ENCODE data around the gene C3orf70. TPM values are rescaled to one million over a fixed set of nuclear protein-coding genes. Genes with fewer than 3 reads are reported as not detected.

The C3orf70 gene
- total and polyA plus RNA-seq, 3 experiments from 2014 or later = 0.07 TPM; not detected in 2

DNA sequence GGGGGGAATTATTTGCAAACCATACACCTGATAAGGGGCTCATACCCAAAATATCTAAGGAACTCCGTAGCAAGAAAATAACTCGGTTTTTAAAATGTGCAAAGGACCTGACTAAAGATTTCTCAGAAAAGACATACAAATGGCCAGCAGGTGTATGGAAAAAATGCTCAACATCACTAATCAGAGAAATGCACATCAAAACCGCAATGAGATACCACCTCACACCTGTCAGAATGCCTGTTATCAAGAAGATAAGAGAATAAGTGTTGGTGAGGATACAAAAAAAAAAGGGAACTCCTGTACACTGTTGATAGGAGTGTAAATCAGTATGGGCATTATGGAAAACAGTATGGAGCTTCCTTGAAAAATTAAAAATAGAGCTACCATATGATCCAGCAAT lies 89.4 kb downstream of the C3orf70 start:
- Histone ChIP-seq H3K4me1 (ENCODE audit: insufficient read depth, low read length) (no peaks in the 10 kb centered on the region), H3K36me3 (ENCODE audit: insufficient read depth, low read length) (no peaks in the 10 kb centered on the region), H3K9me3 (ENCODE audit: low read length) (no peaks in the 10 kb centered on the region), H3K27ac (ENCODE audit: low read depth, low read length) (no peak overlapping the region), H3K27me3 (ENCODE audit: insufficient read depth, low read length, poor library complexity, severe bottlenecking) (no peaks in the 10 kb centered on the region), H3K4me3 (ENCODE audit: low read length) (no peak overlapping the region)
- peaks cover 0 to 12% (median 0%) of the 10 kb centered on the region in 3 donors for H3K36me3 Mint-ChIP-seq
- no peak overlapping the region for H3K4me3 Mint-ChIP-seq
- POLR2A ChIA-PET = no interaction called here
- H3K27me3 Mint-ChIP-seq = peaks cover 5% of the 10 kb centered on the region in 2 donors
- H3K27ac Mint-ChIP-seq = no peak overlapping the region
- DNase-seq = no peak
- CTCF ChIA-PET = interaction anchor here (1.1 kb wide), 1 partner anchor 14 kb away, joined by 4 read pairs; no protein-coding TSS in a partner anchor
- no peaks in the 10 kb centered on the region for H3K4me1 Mint-ChIP-seq
- H3K9me3 Mint-ChIP-seq = peaks cover 13 to 29% (median 26%) of the 10 kb centered on the region in 5 donors

DNA sequence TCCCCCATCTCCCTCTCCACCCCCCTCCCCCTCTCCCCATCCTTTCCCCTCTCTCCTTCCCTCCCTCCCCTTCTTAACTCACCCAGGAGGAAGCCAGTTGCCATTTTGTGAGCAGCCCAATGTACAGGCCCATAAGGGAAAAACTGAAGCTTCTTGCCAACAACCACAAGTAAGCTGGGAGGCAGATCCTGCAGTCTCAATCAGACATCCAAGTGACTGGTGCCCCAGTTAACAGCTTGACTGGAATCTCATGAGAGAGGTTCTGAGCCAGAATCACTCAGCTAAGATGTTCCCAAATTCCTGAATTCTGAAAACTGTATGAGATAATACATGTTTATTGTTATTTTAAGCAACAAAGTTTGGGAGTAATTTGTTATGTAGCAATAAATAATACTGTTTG lies 90.7 kb downstream of the C3orf70 start:
- POLR2A ChIA-PET = no interaction called here
- H3K36me3 Mint-ChIP-seq = peaks cover 0 to 12% (median 2%) of the 10 kb centered on the region in 3 donors
- Histone ChIP-seq H3K4me3 (ENCODE audit: low read length) (no peak overlapping the region), H3K27me3 (ENCODE audit: insufficient read depth, low read length, poor library complexity, severe bottlenecking) (no peaks in the 10 kb centered on the region), H3K27ac (ENCODE audit: low read depth, low read length) (no peak overlapping the region), H3K36me3 (ENCODE audit: insufficient read depth, low read length) (no peaks in the 10 kb centered on the region), H3K4me1 (ENCODE audit: insufficient read depth, low read length) (no peaks in the 10 kb centered on the region), H3K9me3 (ENCODE audit: low read length) (no peaks in the 10 kb centered on the region)
- peaks cover 5 to 6% of the 10 kb centered on the region in 2 donors for H3K27me3 Mint-ChIP-seq
- DNase-seq = no peak
- H3K4me3 Mint-ChIP-seq = no peak overlapping the region
- peaks cover 23 to 40% (median 36%) of the 10 kb centered on the region in 5 donors for H3K9me3 Mint-ChIP-seq
- H3K4me1 Mint-ChIP-seq = no peaks in the 10 kb centered on the region
- CTCF ChIA-PET = no interaction called here
- no peak overlapping the region for H3K27ac Mint-ChIP-seq

DNA sequence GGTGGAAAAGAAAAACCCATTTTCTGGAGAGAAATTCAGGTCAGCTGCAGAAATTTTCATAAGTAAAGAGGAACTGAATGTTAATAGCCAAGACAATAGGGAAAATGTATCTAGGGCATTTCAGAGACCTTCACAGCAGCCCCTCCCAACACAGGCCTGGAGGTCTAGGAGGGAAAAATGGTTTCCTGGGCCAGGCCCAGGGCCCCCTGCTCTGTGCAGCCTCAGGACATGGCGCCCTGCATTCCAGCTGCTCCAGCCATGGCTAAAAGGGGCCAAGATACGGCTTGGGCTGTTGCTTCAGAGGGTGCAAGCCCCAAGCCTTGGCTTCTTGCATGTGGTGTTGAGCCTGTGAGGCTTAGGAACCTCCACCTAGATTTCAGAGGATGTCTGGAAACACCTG lies 92.2 kb downstream of the C3orf70 start:
- Histone ChIP-seq H3K36me3 (ENCODE audit: insufficient read depth, low read length) (no peaks in the 10 kb centered on the region), H3K4me3 (ENCODE audit: low read length) (no peak overlapping the region), H3K27me3 (ENCODE audit: insufficient read depth, low read length, poor library complexity, severe bottlenecking) (no peaks in the 10 kb centered on the region), H3K27ac (ENCODE audit: low read depth, low read length) (no peak overlapping the region), H3K4me1 (ENCODE audit: insufficient read depth, low read length) (no peaks in the 10 kb centered on the region), H3K9me3 (ENCODE audit: low read length) (peaks cover 5% of the 10 kb centered on the region)
- no peak for DNase-seq
- peaks cover 33 to 55% (median 49%) of the 10 kb centered on the region in 5 donors for H3K9me3 Mint-ChIP-seq
- peak overlapping the region in 1 of 8 donors; percentile 81 for H3K27ac Mint-ChIP-seq
- ChIA-PET CTCF (no interaction called here), POLR2A (no interaction called here)
- no peak overlapping the region for H3K4me3 Mint-ChIP-seq
- H3K27me3 Mint-ChIP-seq = peaks cover 3 to 5% of the 10 kb centered on the region in 2 donors
- peaks cover 4 to 16% (median 4%) of the 10 kb centered on the region in 3 donors for H3K36me3 Mint-ChIP-seq
- H3K4me1 Mint-ChIP-seq = no peaks in the 10 kb centered on the region

DNA sequence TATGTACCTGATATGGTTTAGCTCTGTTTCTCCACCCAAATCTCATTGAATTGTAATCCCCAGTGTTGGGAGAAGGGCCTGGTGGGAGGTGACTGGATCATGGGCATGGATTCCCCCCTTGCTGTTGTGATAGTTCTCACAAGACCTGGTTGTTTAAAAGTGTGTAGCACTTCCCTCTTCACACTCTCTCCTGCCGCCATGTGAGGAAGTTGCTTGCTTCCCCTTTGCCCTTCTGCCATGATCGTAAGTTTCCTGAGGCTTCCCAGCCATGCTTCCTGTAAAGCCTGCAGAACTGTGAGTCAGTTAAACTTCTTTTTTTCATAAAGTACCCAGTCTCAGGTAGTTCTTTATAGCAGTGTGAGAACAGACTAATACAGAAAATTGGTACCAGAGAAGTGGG lies 93.1 kb downstream of the C3orf70 start:
- peaks cover 9 to 25% (median 10%) of the 10 kb centered on the region in 3 donors for H3K36me3 Mint-ChIP-seq
- peaks cover 3 to 5% of the 10 kb centered on the region in 2 donors for H3K27me3 Mint-ChIP-seq
- no peaks in the 10 kb centered on the region for H3K4me1 Mint-ChIP-seq
- H3K4me3 Mint-ChIP-seq = no peak overlapping the region
- H3K9me3 ChIP-seq (ENCODE audit: low read length) = peaks cover 7% of the 10 kb centered on the region
- H3K36me3 ChIP-seq (ENCODE audit: insufficient read depth, low read length) = no peaks in the 10 kb centered on the region
- H3K27ac ChIP-seq (ENCODE audit: low read depth, low read length) = no peak overlapping the region
- H3K27ac Mint-ChIP-seq = peak overlapping the region in 2 of 8 donors; percentile 20 to 28
- H3K4me1 ChIP-seq (ENCODE audit: insufficient read depth, low read length) = no peaks in the 10 kb centered on the region
- DNase-seq = no peak
- ChIA-PET CTCF (interaction anchor here (0.5 kb wide), 1 partner anchor 11 kb away, joined by 3 read pairs; no protein-coding TSS in a partner anchor), POLR2A (no interaction called here)
- peaks cover 40 to 64% (median 55%) of the 10 kb centered on the region in 5 donors for H3K9me3 Mint-ChIP-seq
- H3K27me3 ChIP-seq (ENCODE audit: insufficient read depth, low read length, poor library complexity, severe bottlenecking) = no peaks in the 10 kb centered on the region
- H3K4me3 ChIP-seq (ENCODE audit: low read length) = no peak overlapping the region

DNA sequence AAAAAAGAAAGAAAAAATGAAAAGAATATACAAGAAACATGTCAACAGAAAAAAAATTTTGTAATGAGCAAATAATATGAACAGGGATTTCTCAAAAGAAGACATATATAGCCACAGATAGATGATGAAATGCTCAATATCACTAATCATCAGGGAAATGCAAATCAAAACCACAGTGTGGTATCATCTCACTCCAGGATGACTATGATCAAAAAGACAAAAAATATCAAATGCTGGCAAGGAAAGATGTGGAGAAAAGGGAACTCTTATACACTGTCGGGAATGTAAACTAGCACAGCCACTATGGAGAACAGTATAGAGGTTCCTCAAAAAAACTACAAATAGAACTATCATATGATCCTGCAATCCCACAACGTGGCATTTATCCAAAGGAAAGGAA lies 94.1 kb downstream of the C3orf70 start:
- peaks cover 3 to 5% of the 10 kb centered on the region in 2 donors for H3K27me3 Mint-ChIP-seq
- DNase-seq = no peak
- ChIA-PET CTCF (no interaction called here), POLR2A (no interaction called here)
- Histone ChIP-seq H3K36me3 (ENCODE audit: insufficient read depth, low read length) (no peaks in the 10 kb centered on the region), H3K9me3 (ENCODE audit: low read length) (peaks cover 7% of the 10 kb centered on the region), H3K4me3 (ENCODE audit: low read length) (no peak overlapping the region), H3K4me1 (ENCODE audit: insufficient read depth, low read length) (no peaks in the 10 kb centered on the region), H3K27me3 (ENCODE audit: insufficient read depth, low read length, poor library complexity, severe bottlenecking) (no peaks in the 10 kb centered on the region), H3K27ac (ENCODE audit: low read depth, low read length) (no peak overlapping the region)
- H3K4me3 Mint-ChIP-seq = no peak overlapping the region
- H3K9me3 Mint-ChIP-seq = peaks cover 47 to 73% (median 64%) of the 10 kb centered on the region in 5 donors
- peaks cover 17 to 35% (median 18%) of the 10 kb centered on the region in 3 donors for H3K36me3 Mint-ChIP-seq
- no peaks in the 10 kb centered on the region for H3K4me1 Mint-ChIP-seq
- no peak overlapping the region for H3K27ac Mint-ChIP-seq

DNA sequence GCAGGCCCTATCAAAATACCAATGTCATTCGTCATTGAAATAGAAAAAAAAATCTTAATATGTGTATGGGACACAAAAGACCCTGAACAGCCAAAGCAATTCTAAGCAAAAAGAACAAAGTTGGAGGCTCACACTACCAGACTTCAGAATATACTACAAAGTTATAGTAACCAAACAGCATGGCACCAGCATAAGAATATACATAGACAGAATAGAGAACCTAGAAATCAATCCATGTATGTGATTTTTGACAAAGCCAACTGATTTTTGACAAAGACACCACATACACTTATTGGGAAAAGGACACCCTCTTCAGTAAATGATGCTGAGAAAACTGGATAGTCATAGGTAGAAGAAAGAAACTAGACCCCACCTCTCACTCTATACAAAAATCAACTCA lies 95.0 kb downstream of the C3orf70 start:
- no peak overlapping the region for H3K4me3 ChIP-seq (ENCODE audit: low read length)
- ChIA-PET CTCF (no interaction called here), POLR2A (no interaction called here)
- no peak overlapping the region for H3K27ac Mint-ChIP-seq
- peaks cover 25 to 44% (median 28%) of the 10 kb centered on the region in 3 donors for H3K36me3 Mint-ChIP-seq
- no peaks in the 10 kb centered on the region for H3K4me1 Mint-ChIP-seq
- H3K27me3 Mint-ChIP-seq = peaks cover 0 to 2% of the 10 kb centered on the region in 2 donors
- no peaks in the 10 kb centered on the region for H3K4me1 ChIP-seq (ENCODE audit: insufficient read depth, low read length)
- no peak overlapping the region for H3K27ac ChIP-seq (ENCODE audit: low read depth, low read length)
- H3K36me3 ChIP-seq (ENCODE audit: insufficient read depth, low read length) = no peaks in the 10 kb centered on the region
- H3K4me3 Mint-ChIP-seq = no peak overlapping the region
- no peaks in the 10 kb centered on the region for H3K27me3 ChIP-seq (ENCODE audit: insufficient read depth, low read length, poor library complexity, severe bottlenecking)
- peaks cover 7% of the 10 kb centered on the region for H3K9me3 ChIP-seq (ENCODE audit: low read length)
- peaks cover 53 to 78% (median 67%) of the 10 kb centered on the region in 5 donors for H3K9me3 Mint-ChIP-seq
- DNase-seq = no peak

DNA sequence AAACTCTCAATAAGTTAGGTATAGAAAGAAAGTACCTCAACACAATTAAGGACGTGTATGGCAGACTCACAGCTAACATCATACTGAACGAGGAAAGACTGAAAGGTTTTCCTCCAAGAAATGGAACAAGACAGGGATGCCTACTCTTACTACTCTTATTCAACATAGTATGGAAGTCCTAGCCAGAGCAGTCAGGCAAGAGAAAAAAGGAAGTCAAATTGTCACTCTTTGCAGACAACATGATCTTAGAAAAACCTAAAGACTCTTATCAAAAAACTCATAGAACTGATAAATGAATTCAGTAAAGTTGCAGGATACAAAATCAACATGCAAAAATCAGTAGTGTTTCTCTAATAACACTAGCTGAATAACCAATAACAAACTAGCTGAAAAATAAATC lies 96.0 kb downstream of the C3orf70 start:
- H3K36me3 ChIP-seq (ENCODE audit: insufficient read depth, low read length) = peaks cover 7% of the 10 kb centered on the region
- no peak overlapping the region for H3K4me3 ChIP-seq (ENCODE audit: low read length)
- Mint-ChIP-seq H3K4me3 (no peak overlapping the region), H3K9me3 (peaks cover 54 to 88% (median 67%) of the 10 kb centered on the region in 5 donors), H3K36me3 (peaks cover 34 to 54% (median 37%) of the 10 kb centered on the region in 3 donors), H3K27ac (no peak overlapping the region), H3K27me3 (peaks cover 0 to 2% of the 10 kb centered on the region in 2 donors), H3K4me1 (no peaks in the 10 kb centered on the region)
- POLR2A ChIA-PET = no interaction called here
- H3K27me3 ChIP-seq (ENCODE audit: insufficient read depth, low read length, poor library complexity, severe bottlenecking) = no peaks in the 10 kb centered on the region
- no peak overlapping the region for H3K27ac ChIP-seq (ENCODE audit: low read depth, low read length)
- H3K9me3 ChIP-seq (ENCODE audit: low read length) = peaks cover 7% of the 10 kb centered on the region
- no peaks in the 10 kb centered on the region for H3K4me1 ChIP-seq (ENCODE audit: insufficient read depth, low read length)
- CTCF ChIA-PET = no interaction called here
- DNase-seq = no peak

DNA sequence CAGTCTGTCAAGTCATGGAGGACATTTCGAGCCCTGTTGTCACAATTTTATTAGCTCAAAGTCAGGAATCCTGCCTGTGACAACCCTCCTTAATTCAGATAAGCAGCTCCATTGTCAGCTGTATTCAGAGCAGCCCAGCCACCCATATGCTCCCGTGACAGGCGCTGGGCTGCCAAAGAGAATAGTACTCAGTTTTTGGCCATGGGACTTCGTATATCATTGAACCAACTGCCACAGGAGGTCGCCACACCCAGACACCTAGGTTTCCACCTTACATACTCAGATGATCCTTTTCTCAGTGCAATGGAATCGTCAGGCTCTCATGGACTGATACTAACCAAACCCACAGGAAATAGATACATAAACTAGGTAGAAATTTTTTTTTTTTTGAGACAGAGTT lies 100.2 kb downstream of the C3orf70 start:
- no peak overlapping the region for H3K27ac ChIP-seq (ENCODE audit: low read depth, low read length)
- peaks cover 31 to 67% (median 37%) of the 10 kb centered on the region in 5 donors for H3K9me3 Mint-ChIP-seq
- no peaks in the 10 kb centered on the region for H3K4me1 Mint-ChIP-seq
- no peaks in the 10 kb centered on the region for H3K27me3 Mint-ChIP-seq
- peaks cover 67 to 84% (median 80%) of the 10 kb centered on the region in 3 donors for H3K36me3 Mint-ChIP-seq
- no peak overlapping the region for H3K27ac Mint-ChIP-seq
- no peak overlapping the region for H3K4me3 ChIP-seq (ENCODE audit: low read length)
- ChIA-PET CTCF (no interaction called here), POLR2A (no interaction called here)
- H3K4me1 ChIP-seq (ENCODE audit: insufficient read depth, low read length) = no peaks in the 10 kb centered on the region
- no peaks in the 10 kb centered on the region for H3K27me3 ChIP-seq (ENCODE audit: insufficient read depth, low read length, poor library complexity, severe bottlenecking)
- H3K4me3 Mint-ChIP-seq = no peak overlapping the region
- H3K9me3 ChIP-seq (ENCODE audit: low read length) = peaks cover 7% of the 10 kb centered on the region
- DNase-seq = no peak
- H3K36me3 ChIP-seq (ENCODE audit: insufficient read depth, low read length) = peaks cover 29% of the 10 kb centered on the region

Measured in CD8-positive, alpha-beta memory T cell (primary cell).